Stimulated activated CD8-positive, alpha-beta memory T cell treated with anti-CD3 and anti-CD28 coated beads, Interleukin-15, amount 100 ng/mL, for 48 hours (primary cell): ENCODE results near the gene GJD4.

ENCODE experiments used
- DNase-seq, 2 donors: peaks; one replicate each; pipeline ENCODE4 v3.0.0-alpha.2; 2020; ENCODE audit warnings: low read depth in 2 of 2

Gene GJD4

GRCh38 chr10:35605191-35605590 lies at the start of gene GJD4:
TSS of gene GJD4 (plus strand) at chr10:35605341. CDS start at chr10:35605568, 227 bp downstream.
- DNase-seq = no peak

GRCh38 chr10:35555962-35556930 lies 48.9 kb upstream of the GJD4 start:
- DNase-seq = no peak

GRCh38 chr10:35558276-35558675 lies 46.9 kb upstream of the GJD4 start:
- no peak for DNase-seq

GRCh38 chr10:35559416-35559815 lies 45.7 kb upstream of the GJD4 start:
- no peak for DNase-seq

- no peak for DNase-seq
Measured at GRCh38 chr10:35561715-35562114, 43.4 kb upstream of the GJD4 start.

- DNase-seq = no peak
Measured at GRCh38 chr10:35562427-35562826, 42.7 kb upstream of the GJD4 start.

GRCh38 chr10:35563261-35563891 lies 41.8 kb upstream of the GJD4 start:
- peak; percentile 6 to 7 for DNase-seq

- DNase-seq = no peak
Measured at GRCh38 chr10:35564341-35564968, 40.7 kb upstream of the GJD4 start.

GRCh38 chr10:35565602-35566081 lies 39.5 kb upstream of the GJD4 start:
- DNase-seq = no peak

- no peak for DNase-seq
Measured at GRCh38 chr10:35567951-35568350, 37.2 kb upstream of the GJD4 start.

GRCh38 chr10:35568483-35569015 lies 36.6 kb upstream of the GJD4 start:
- DNase-seq = no peak

GRCh38 chr10:35569111-35569707 lies 35.9 kb upstream of the GJD4 start:
- DNase-seq = no peak

GRCh38 chr10:35569836-35570235 lies 35.3 kb upstream of the GJD4 start:
- DNase-seq = no peak

- no peak for DNase-seq
Measured at GRCh38 chr10:35570397-35570796, 34.7 kb upstream of the GJD4 start.

GRCh38 chr10:35572583-35572982 lies 32.6 kb upstream of the GJD4 start:
- DNase-seq = no peak

GRCh38 chr10:35573796-35574195 lies 31.3 kb upstream of the GJD4 start:
- DNase-seq = no peak

- DNase-seq = no peak
Measured at GRCh38 chr10:35574924-35575352, 30.2 kb upstream of the GJD4 start.

GRCh38 chr10:35575640-35576039 lies 29.5 kb upstream of the GJD4 start:
- DNase-seq = no peak

GRCh38 chr10:35576730-35577129 lies 28.4 kb upstream of the GJD4 start:
- DNase-seq = no peak

GRCh38 chr10:35577926-35578617 lies 27.1 kb upstream of the GJD4 start:
- DNase-seq = no peak

GRCh38 chr10:35578618-35578956 lies 26.6 kb upstream of the GJD4 start:
- DNase-seq = no peak
